Neural crest cell (in vitro differentiated cells): ENCODE measurements around the gene NEUROD1. TPM values are rescaled to one million over a fixed set of nuclear protein-coding genes. Genes with fewer than 3 reads are reported as not detected.
A peak's percentile ranks its signal among the peaks of the same experiment; 100 is the strongest.

Source experiments
- DNase-seq: peaks from one replicate; pipeline ENCODE4 v3.0.0; 2021; ENCODE audit warnings: low read depth, mixed read lengths, low spot score
- H3K27ac Mint-ChIP-seq: one replicate; pipeline ENCODE4 v1.8.0; 2021; ENCODE audit warnings: mild to moderate bottlenecking, mixed read lengths; ENCODE audit not compliant: unreplicated experiment
- H3K27me3 Mint-ChIP-seq: 2 replicates; pipeline ENCODE4 v1.8.0; 2021; ENCODE audit warnings: low read depth, mild to moderate bottlenecking, mixed read lengths
- H3K36me3 Mint-ChIP-seq: 2 replicates; pipeline ENCODE4 v1.8.0; 2021; ENCODE audit warnings: low read depth, mild to moderate bottlenecking, mixed read lengths
- H3K4me1 Mint-ChIP-seq: 2 replicates; pipeline ENCODE4 v1.8.0; 2021; ENCODE audit warnings: mixed read lengths
- H3K4me3 Mint-ChIP-seq: one replicate; pipeline ENCODE4 v1.8.0; 2021; ENCODE audit warnings: mild to moderate bottlenecking, mixed read lengths
- H3K9me3 Mint-ChIP-seq: 2 replicates; pipeline ENCODE4 v1.8.0; 2021; ENCODE audit warnings: mixed read lengths
- total RNA-seq: library from RNA; stranded (reverse); gene quantifications from 2 replicates; pipeline ENCODE4 v1.2.1, GENCODE V29; 2021
- TF ChIP-seq, protein P1 (sequence below): fragments of 200-600 bp; sonication (generic); conservative IDR thresholded peaks from 2 replicates; pipeline ENCODE4 v1.5.0; 2021; ENCODE audit warnings: antibody characterized with exemption, mild to moderate bottlenecking

The NEUROD1 gene
- total RNA-seq, 1 donor from 2014 or later, result 2.7 TPM

DNA sequence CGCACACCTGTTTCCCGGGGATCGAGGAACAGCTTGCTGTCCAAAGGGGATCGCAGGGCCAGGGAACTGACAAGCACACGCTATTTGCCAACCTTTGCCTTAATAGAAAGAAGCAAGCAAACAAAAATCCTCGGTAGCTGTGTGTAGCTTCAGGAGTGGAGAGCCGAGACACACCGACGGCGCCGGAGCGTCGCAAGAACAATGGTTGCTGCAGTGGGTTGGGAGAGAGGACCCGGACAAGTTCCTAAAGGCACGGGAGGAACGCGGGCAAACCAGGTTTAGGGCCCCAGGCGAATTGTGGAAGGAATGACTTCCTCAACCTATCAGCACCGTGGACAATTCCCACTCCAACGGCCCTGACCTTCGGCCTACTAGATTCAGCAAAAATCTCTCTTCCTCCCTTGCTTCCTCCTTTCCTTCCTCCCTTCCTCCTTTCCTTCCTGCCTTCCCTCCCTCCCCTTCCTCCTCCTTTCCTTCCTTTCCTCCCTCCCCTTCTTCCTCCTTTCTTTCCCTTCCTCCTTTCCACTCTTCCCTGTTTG is 4.9 kb upstream of the NEUROD1 start:
- Mint-ChIP-seq H3K4me1 (peaks cover 41% of the 10 kb centered on the region), H3K9me3 (no peaks in the 10 kb centered on the region), H3K27ac (no peak overlapping the region), H3K36me3 (no peaks in the 10 kb centered on the region), H3K27me3 (peaks cover 100% of the 10 kb centered on the region), H3K4me3 (peak overlapping the region; percentile 54)
- TF ChIP-seq, protein P1, sequence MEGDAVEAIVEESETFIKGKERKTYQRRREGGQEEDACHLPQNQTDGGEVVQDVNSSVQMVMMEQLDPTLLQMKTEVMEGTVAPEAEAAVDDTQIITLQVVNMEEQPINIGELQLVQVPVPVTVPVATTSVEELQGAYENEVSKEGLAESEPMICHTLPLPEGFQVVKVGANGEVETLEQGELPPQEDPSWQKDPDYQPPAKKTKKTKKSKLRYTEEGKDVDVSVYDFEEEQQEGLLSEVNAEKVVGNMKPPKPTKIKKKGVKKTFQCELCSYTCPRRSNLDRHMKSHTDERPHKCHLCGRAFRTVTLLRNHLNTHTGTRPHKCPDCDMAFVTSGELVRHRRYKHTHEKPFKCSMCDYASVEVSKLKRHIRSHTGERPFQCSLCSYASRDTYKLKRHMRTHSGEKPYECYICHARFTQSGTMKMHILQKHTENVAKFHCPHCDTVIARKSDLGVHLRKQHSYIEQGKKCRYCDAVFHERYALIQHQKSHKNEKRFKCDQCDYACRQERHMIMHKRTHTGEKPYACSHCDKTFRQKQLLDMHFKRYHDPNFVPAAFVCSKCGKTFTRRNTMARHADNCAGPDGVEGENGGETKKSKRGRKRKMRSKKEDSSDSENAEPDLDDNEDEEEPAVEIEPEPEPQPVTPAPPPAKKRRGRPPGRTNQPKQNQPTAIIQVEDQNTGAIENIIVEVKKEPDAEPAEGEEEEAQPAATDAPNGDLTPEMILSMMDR, result no peak
- no peak for DNase-seq

DNA sequence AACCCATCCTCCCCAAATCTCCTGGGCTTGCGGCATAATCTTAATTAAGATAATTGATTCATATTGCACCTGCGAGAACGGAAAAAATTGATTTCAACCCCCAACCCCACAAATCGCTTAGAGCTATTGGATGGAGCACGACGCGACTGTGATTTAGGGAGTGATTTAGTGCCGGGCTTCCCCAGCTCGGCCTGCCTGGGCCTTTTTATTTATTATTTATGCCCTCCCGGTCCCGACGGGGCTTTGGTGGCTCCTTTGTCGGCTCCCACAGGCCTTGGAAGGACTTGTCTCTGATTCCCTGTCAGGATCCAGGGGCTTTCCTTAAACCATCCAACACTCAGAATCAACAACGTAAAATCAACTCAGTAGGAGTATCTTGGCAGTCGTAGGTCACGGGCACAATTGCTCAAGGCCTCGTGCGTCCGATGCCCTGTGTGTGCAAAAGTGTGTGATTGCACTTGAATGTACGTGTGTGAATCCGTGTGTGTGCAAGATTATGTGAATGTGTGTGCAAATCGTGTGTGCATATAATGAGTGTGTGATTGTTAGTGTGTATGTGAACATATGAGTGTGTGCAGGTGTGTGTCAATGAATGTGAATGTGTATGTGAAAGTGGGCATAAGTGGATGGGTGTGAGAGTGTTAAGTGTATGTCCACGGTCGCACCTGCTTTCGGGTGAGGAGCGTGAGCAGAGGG is 4.3 kb upstream of the NEUROD1 start:
- Mint-ChIP-seq H3K27ac (no peak overlapping the region), H3K9me3 (no peaks in the 10 kb centered on the region), H3K4me1 (peaks cover 41% of the 10 kb centered on the region), H3K4me3 (peak overlapping the region; percentile 41), H3K36me3 (no peaks in the 10 kb centered on the region), H3K27me3 (peaks cover 100% of the 10 kb centered on the region)
- TF ChIP-seq, protein P1, result no peak
- DNase-seq, result no peak

DNA sequence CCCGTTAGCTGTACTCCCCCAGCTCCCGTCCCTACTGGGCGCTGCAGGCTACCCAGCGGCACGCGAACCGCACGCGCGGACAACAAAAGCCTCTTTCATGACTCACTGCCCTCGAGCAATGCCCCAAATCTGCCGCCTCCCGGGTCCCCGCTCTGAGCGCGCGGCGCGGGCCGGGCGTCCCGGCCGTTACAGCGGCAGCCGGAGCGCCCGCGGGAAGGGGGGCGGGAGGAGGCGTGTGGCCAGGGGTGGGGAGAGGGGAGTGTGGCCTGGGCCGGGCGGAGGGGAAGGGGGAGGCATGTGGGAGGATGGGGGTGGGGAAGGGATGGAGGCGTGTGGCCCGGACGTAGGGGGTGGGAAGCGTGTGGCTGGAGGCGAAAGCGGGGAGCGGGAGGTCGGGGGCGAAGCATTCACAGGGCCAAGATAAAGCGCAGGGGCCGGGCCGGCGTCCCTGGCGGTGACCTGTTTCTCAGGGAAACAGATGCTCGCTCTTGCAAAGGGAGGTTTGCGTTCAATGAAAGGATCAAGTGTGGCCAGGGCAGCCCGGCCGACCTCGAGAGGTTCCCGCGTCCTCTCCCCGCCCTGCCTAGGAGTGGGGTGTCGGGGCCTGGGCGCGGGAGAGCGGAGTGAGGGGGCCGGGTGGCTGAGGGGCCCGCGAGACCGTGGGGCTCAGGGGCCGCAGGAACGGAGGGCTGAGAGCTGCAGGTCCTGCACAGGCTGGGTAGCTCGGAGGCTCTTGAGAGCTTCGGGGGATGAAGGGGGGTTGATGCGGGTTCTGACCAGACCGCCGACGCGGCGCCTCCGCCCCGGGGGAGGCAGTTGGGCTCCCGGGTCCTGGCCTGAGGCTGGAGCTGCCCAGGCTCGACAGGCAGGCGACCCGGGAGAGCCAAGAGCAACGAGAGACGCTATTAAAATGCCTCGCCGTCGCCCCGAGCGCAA is 3.5 kb upstream of the NEUROD1 start:
- Mint-ChIP-seq H3K27ac (no peak overlapping the region), H3K9me3 (no peaks in the 10 kb centered on the region), H3K27me3 (peaks cover 100% of the 10 kb centered on the region), H3K36me3 (no peaks in the 10 kb centered on the region), H3K4me1 (peaks cover 41% of the 10 kb centered on the region), H3K4me3 (peak overlapping the region; percentile 85)
- peak; percentile 67 for DNase-seq
- TF ChIP-seq, protein P1, result no peak

DNA sequence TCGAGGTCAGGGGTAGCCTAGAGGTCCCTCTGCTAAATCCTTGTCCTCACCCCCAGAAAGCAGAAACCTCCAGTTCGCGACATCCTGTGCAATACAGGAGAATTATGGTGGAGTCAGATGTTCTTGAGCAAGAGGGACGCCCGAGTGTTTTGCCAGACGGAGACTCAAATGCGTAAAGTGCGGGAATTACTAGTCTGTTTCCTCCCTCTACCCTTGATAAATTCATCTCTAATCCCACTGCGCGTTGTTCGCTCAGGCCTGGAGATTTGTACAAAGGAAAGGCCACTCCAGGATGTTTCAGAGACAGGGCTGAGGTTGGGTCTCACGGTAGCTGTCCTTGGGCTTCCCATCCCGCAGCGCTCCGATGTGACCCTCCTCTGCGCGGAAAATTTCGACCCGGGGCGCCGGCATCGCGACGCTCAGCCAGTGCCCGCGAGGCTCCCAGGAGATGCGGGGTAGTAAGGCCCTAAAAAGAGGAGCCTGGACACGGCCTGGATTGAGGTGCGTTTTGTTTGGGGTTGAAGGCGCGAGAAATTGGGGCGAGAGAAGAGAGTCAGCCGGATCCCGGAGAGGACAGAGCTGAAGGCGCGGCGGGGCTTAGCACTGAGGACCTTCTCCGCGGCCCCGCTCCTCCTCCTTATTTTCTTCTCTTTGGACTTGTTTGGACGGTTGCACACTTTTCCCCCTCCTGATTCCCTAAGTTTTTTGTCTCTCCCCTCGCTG is 2.6 kb upstream of the NEUROD1 start:
- TF ChIP-seq, protein P1, result no peak
- Mint-ChIP-seq H3K27me3 (peaks cover 100% of the 10 kb centered on the region), H3K27ac (no peak overlapping the region), H3K4me1 (peaks cover 43% of the 10 kb centered on the region), H3K36me3 (no peaks in the 10 kb centered on the region), H3K4me3 (peak overlapping the region; percentile 85), H3K9me3 (no peaks in the 10 kb centered on the region)
- no peak for DNase-seq
